GM04504 (cell line): Measurements from ENCODE around the gene CHRNA4.

Experiments used
- DNase-seq: peaks from one replicate; pipeline ENCODE4 v3.0.0-alpha.2; 2012; ENCODE audit warnings: low read depth

Gene CHRNA4

DNA sequence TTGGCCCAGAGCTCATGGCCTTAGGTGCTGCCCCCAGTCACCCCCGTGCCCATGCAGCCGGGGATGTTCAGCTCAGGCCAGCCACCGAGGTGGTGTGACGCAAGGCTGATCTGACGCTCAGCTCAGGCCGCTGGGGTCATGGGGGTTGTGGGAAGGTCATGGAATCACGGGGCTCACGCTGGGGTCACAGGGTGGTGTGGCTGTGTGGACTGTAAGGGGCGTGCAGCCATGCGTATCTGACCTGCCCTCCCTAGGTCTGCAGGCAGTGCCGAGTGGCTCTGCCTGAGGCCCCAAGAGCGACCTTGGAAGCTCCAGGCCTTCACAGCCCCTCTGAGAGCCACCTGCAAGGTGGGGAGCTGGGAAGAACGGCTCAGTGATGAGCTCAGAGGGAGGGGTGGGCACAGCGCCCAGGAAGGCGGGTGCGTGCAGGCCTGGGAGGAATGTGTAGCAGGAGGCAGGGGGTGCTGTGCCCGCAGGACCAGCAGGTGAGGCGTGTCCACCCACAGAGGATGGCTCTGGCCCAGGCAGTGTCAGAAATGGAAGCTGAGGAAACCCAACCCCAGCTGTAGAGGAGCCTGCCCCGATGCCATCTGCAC lies 27.8 kb downstream of the CHRNA4 start:
- no peak for DNase-seq

GRCh38 chr20:63332488-63333240 lies 28.5 kb downstream of the CHRNA4 start:
- no peak for DNase-seq

GRCh38 chr20:63331741-63332400 lies 29.3 kb downstream of the CHRNA4 start:
- DNase-seq = no peak

DNA sequence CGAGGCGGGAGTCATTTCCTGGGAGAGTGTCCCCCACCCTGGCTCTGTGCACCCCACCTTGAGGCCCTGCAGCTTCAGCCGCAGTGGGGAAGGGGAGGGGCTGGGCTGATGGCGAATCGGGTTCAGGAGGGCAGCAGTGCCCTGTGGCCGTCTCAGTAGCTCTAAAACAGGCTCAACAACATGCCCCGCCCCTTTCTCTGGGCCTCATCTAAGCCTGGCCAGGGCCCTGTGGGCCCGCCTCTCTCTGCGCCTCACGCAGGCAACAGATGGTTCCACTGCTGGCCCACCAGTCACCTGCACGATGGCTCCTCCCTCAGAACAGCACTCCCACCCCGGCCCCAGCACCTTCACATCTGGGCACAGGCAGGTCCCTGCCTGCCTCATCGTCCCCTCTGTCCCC lies 30.2 kb downstream of the CHRNA4 start:
- DNase-seq = no peak

DNA sequence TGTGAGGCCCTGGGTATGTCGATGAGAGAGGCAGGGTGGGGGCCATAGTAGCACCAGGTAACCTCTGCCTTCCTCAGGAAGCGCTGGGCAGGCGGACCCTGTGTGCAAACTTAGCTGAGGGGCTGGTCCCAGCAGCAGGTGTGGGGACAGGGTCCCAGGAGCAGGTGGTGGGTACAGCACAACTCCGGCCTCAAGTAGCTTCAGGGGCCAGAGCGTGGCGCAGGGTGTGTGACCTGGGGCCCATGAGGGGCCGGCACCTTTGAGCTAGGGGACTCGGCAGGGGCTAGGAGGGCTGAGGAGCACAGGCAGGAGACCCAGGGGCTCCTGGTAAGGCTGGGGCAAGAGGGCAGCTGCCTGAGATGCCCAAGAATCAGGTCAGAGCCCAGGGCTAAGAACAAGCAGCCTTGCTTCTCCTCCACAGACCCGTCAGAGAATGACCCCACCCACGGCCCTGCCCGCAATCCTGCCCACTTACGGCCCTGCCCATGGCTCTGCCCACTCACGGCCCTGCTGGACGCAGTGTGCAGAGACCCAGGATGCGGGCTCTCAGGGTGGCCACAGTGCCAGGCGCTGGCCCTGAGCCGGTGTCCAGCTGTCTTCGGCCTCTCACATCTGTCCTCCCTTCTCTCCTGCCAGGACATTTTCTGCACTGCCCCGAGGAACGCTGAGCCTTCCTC lies 30.9 kb downstream of the CHRNA4 start:
- DNase-seq = no peak

GRCh38 chr20:63329331-63330083 lies 31.6 kb downstream of the CHRNA4 start:
- no peak for DNase-seq

GRCh38 chr20:63328718-63329275 lies 32.4 kb downstream of the CHRNA4 start:
- DNase-seq = no peak

DNA sequence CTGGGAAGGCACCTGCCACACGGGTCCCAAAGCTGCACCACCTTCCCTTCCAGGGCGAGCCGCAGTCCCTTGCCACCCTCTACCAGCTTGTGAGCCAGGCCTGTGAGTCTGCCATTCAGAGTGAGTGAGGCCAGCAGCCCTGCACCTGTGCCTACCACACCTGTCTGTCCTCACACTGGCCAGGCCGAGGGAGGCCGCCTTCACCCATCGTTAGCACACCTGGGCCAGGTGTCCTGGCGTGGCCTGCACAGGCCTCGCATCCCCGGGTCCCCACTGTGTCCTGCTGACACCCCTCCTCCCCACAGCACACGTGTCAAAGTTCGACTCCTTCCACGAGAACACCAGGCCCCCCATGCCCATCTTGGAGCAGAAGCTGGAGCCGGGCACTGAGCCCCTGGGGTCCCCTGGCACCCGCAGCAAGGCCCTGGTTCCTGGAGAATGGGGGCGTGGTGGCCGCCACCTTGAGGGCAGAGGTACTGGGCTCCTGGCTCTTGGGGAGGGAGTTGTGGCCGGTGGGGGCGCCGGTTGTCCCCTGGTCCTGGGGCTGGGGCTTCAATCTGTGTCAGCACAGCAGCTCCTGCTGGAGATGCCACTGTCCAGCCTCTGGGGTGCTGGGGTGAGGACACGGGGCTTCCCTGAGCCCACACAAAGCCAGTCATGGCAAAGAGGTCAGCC lies 33.0 kb downstream of the CHRNA4 start:
- no peak for DNase-seq

- no peak for DNase-seq
Observed at GRCh38 chr20:63327231-63327745, 33.9 kb downstream of the CHRNA4 start.

- DNase-seq = no peak
Observed at GRCh38 chr20:63326314-63327230, 34.6 kb downstream of the CHRNA4 start.

DNA sequence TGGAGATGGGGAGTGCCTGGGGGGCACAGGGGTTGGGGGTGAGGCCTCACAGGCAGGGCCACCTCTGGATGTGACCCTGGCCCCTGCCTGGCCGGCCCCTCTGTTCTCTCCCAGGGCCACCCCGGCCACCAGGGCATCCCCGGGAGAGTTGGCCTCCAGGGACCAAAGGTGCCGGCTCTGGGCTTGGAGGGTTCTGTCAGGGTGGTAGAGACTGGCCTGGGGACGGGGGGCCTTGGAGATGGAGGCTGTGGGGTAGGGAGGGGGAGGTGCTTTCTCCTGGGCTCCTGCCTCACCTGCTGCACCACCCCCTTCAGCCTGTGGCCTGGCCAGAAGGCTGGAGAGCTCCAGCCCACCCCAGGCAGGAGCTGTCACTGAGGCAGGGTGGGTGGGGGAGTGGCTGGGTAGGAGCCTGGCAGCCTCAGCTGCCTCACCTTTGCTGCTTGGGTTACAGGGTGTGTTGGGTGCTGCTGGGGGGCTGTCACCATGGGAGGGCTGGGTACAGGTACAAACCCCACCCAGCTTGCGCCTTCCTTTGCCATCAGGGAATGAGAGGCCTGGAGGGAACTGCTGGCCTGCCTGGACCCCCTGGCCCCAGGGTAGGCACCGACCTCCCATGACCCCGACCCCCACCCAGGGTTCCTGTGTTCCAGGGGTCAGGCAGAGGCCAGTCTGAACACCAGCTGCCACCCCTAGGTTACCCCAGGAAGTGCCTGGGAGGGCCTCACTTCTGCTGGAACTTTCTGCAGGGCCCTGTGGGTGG lies 35.4 kb downstream of the CHRNA4 start:
- DNase-seq = no peak

- DNase-seq = no peak
Observed at GRCh38 chr20:63325021-63325471, 36.1 kb downstream of the CHRNA4 start.

GRCh38 chr20:63323357-63323981 lies 37.7 kb downstream of the CHRNA4 start:
- no peak for DNase-seq

- DNase-seq = no peak
Observed at GRCh38 chr20:63322933-63323273, 38.2 kb downstream of the CHRNA4 start.

DNA sequence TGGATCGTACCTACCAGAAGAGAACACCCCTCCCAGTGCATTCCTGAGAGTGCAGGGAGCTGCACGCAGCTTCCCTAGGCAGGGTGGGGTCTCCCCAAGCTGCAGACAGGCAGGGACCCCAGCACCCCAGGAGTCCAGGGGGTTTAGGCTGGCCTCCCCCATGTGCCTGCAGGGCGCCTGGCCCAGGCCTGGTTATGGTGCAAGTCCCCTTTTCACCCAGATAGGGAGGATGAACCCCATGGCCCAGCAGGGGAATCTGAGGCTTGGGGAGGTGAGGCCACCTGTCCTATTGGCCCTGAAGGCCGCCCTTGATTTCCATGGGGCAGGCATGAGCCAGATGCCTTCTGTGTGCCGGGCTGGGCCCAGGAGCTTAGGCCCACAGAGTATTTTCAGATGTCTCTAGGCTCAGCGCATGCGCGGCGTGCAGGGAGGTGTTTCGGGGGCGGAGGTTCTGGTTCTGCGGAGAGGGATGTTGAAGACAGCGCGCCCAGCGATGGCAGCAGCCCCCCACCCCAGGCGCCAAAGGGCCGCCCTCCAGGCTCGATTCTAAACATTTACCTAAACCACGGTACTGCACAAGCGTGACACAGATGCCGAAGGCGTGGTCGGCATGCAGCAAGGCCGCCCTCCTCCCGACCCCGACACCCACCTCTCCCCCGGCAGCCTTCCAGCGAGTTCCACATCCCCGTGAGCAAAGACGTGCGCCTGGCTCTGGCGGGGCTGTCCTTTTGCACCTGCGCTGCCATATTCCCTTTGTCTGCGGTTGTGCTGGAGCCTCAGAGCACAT lies 38.8 kb downstream of the CHRNA4 start:
- no peak for DNase-seq

GRCh38 chr20:63321148-63321831 lies 39.9 kb downstream of the CHRNA4 start:
- no peak for DNase-seq

DNA sequence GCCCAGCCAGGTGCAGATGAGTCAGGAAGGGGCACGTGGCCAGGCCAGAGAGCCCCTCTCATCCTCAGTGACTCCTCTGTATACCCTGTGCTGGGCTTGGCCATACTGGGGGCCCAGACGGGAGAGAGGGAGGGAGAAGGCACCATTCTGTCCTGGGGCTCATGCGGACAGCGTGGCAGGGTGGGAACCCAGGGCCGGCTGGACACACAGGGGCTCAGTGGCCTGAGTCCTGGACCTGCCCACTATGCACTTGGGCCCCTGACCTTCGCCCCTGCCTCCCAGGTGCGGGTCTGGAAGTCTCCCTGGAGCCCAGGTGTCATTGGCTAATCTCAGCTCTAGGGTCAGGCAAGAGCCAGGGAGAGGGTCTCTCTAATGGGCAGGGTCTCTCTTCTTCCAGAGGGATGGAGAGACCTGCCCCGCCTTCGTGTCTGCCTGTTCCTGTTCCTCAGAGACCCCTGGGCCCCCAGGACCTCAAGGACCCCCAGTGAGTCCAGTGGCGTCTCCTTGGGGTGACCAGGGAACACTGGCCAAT lies 40.5 kb downstream of the CHRNA4 start:
- DNase-seq = no peak
